HG03039 (cell line): ENCODE measurements around the gene LMF2.

ENCODE experiments used
- ATAC-seq: cut with Tn5 transposase; IDR thresholded peaks from one replicate; pipeline ENCODE4 v1.9.1; 2021; ENCODE audit warnings: mild to moderate bottlenecking, moderate library complexity; ENCODE audit not compliant: unreplicated experiment

LMF2 gene

GRCh38 chr22:50483977-50484853 lies 23.3 kb downstream of the LMF2 start:
- no peak for ATAC-seq

DNA sequence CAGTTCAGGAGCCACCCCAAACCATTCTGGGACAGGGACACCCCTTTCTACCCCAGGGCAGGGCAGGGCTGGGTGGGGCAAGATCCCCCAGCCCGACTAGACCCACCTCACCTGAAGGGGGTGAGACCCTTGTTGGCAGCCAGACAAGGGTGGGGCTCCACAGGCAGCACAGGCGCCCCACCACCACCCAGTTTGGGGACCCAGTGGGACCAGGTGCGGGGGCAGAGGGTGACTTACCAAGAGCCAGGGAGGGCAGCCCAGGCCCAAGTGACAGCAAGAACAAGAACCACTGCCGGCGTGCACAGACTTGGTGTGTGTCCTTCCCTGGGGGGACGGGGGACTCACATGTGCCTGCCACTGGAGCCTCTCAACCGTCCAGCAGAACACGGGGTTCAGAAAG lies 23.9 kb downstream of the LMF2 start:
- ATAC-seq, result no peak

- ATAC-seq, result no peak
Observed at GRCh38 chr22:50483106-50483505, 24.4 kb downstream of the LMF2 start.

DNA sequence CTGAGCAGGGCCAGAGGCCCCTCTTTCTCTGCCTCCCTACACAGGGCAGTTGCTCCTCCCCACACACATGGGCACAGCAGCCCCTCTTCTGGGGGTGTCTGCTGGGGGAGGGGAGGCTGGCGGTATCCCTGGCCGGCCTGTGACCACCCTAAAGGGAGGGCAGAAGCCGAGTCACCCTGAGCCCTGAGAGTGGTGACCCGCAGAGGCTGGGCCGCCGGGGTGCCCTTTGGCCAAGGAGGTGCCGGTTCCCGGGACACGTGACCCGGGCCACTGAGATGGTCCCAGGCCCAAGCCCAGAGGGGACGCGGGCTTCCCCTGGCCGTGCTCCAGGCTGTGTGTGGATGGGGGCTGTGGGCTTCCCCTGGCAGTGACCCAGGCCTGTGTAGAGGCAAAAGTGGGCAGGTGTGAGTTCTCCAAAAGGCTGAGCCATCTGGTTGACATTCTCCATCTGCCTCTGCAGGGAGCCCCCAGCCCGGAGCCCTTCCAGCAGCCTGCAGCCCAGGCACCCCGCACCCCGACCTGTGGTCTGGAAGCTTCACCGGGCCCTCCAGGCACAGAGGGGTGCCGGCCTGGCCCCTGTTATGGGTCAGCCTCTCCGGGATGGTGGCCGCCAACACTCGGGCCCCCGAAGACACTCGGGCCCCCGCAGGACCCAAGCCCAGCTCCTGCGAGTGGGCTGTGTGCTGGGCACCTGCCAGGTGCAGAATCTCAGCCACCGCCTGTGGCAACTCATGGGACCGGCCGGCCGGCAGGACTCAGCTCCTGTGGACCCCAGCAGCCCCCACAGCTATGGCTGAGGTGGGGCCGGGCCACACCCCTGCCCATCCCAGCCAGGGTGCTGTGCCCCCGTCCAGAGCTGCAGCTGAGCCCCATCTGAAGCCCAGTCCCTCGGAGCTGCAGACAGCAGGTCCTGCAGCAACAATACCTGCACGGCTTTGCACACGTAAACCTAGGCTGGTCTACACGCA lies 25.1 kb downstream of the LMF2 start:
- no peak for ATAC-seq

GRCh38 chr22:50481440-50482106 lies 25.9 kb downstream of the LMF2 start, which contains the start of gene ADM2:
TSS of gene ADM2 (plus strand) at chr22:50481543. CDS start at chr22:50481848, 305 bp downstream.
- ATAC-seq, result no peak

GRCh38 chr22:50481045-50481439 lies 26.5 kb downstream of the LMF2 start:
- ATAC-seq, result no peak

GRCh38 chr22:50479721-50480120 lies 27.8 kb downstream of the LMF2 start:
- no peak for ATAC-seq

GRCh38 chr22:50477923-50478322 lies 29.6 kb downstream of the LMF2 start:
- no peak for ATAC-seq

- no peak for ATAC-seq
Observed at GRCh38 chr22:50476868-50477267, 30.6 kb downstream of the LMF2 start.

DNA sequence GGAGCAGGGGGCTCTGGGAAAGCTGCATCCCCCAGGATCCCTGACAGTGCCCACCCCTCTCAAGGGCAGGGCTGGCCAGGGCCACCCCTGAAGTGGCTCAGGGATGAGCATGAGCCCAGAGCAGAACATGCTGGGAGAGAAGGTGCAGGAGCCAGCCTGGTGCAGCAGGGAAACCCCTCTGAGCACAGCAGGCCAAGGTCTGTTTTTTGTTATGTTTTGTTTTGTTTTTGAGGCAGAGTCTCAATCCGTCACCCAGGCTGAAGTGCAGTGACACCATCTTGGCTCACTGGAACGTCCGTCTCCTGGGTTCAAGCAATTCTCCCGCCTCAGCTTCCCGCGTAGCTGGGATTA lies 31.9 kb downstream of the LMF2 start:
- ATAC-seq, result no peak

DNA sequence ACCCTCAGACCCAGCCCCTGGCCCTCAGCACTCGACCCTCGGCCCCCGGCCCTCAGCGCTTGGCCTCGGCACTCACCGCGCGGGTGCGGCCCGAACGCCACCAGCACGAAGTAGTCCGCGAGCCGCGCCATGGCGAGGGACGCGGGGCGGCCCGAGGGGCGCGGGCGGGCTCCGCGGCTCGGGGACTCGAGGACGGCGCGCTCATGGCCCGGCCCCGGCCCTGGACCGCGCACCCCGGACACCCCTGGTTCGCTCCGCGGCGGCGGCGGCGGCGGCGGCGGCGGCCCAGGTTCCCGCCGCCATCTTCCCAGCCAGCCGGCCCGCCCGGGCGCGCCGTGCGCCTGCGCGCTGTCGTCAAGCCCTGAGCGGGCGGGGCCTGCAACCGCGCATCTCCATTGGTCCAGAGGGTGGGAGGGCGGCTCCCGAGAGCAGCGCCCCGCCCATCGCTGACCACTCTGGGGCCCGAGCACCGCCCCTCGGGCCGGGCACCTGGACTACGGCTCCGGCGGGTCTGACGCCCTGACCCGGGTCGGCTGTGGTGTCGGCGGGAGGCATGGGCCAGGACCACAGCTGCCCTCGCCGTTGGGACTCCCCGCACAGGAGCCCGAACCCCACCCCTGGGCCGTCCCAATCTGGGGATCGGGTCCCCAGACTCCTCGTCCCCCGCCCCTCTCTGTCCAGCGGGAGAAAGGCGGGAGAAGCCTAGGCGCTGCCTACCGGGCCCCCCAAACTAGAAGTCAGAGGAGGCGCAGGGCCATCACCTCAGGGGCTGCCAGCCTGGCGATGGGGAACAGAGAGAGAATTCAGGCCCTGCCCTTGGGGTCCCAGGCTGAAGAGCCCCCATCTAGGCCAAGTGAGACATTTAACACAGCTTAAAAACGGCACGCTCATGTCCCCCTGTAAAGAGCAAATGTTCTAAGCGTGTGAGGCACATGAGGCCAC lies 32.5 kb downstream of the LMF2 start, which contains the start of gene SBF1:
TSS of gene SBF1 (minus strand) at position 326 of the 942 bp plus-strand sequence. CDS start at position 131, 195 bp downstream.
- ATAC-seq, result peak; percentile 68

DNA sequence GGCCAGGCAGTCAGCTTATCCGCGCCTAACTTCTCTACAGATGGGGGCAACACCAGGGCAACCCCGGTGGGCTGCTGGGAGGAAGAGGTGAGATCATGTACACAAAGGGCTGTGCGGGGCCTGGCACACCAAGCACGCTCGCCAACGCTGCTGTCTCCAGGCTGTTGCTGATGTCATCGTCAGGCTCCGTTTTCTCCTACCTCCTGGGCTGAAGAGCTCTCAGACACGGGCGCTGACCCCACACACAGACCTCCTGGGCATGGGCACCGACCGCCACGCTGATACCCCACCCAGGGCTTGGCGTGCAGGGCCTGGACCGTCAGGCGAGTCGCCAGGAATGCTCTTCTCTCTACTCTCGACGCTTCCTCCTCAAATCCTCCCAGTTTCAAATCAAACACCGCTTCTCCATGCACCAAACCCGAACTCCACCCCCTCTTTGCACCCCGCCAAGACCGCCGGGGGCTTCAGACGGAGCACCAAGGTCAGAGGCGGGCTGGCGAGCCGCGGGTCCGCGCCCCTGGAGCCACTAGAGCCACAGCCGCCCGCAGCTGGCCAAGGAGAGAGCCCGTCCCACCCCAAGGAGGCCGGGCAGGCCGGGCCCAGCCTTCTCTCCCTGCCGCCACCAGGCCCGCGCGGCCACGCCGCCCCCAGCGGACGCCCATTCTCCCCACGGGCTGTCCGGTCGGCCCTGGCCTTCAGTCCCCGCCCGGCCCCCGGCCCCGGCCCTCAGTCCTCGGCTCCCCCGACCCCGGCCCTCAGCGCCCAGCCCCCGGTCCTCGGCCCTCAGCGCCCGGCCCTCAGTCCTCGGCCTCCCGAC lies 33.4 kb downstream of the LMF2 start:
- ATAC-seq, result no peak

DNA sequence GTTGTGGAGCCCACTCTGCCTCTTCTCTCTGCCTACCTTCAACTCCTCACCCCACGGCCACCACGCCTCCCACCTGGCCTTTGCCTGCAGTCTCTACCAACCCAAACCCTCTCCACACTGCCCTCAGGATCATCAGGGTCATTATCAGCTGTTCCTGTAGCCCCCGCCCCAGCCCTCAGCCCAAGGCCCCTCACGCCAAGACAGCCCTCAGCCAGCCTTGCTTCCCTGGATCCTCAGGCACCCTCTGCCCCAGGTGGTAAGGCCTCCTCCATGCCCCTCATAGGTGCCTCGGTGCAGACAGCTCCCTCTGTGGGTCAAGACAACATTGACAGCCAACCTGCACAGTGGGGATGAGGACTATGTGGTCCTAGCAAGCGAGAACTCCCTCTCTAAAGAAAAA lies 34.4 kb downstream of the LMF2 start:
- ATAC-seq, result no peak

GRCh38 chr22:50471962-50472361 lies 35.5 kb downstream of the LMF2 start:
- ATAC-seq, result no peak

DNA sequence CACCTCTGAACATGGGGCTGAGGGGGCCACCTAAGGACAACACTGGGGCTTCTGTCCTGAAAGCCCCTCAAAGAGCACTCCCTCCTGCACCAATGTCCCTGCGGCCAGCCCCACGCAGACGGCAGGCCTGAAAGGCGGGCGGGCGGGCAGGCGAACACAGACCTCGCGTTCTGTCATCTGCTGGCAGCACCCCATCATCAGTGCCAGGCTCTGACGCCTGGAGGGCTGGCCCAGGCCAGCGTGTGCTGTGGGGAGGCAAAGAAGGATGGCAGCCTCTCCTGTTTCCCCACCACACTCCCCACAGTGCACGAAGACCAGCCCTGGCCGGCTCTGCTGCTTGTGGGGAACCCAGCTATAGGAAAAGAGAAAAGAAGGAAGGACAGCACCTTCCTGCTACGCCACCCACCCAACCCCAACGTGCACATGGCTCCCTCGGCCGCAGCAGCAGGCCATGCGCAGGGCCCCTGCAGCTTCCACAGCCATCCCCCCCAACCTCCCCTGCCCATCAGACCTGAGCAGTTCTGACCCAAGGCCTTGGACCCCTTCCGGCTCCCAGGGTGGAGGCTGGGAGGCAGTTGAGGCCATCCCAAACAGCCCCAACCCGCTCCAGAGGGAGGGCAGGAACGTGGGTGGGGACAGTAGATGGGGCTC lies 36.2 kb downstream of the LMF2 start:
- no peak for ATAC-seq

DNA sequence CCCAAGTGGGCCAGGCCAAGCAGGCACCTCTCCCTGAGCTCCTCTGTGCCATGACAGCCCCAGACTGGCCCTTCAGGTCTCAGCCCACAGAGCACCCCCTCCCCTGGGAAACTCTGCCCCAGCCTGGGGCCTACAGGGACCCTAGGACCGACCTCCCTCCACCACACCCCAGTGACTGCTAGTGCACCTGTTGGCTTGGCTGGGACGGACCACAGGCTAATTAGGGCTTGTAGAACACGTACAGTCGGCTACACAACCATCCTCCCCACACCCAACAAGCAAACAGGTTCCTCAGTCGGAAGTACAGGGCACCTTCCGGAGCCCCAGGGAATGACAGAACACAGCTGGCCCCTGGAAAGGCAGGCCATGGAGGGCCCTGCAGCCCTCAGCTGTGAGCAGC lies 37.0 kb downstream of the LMF2 start:
- ATAC-seq, result no peak

DNA sequence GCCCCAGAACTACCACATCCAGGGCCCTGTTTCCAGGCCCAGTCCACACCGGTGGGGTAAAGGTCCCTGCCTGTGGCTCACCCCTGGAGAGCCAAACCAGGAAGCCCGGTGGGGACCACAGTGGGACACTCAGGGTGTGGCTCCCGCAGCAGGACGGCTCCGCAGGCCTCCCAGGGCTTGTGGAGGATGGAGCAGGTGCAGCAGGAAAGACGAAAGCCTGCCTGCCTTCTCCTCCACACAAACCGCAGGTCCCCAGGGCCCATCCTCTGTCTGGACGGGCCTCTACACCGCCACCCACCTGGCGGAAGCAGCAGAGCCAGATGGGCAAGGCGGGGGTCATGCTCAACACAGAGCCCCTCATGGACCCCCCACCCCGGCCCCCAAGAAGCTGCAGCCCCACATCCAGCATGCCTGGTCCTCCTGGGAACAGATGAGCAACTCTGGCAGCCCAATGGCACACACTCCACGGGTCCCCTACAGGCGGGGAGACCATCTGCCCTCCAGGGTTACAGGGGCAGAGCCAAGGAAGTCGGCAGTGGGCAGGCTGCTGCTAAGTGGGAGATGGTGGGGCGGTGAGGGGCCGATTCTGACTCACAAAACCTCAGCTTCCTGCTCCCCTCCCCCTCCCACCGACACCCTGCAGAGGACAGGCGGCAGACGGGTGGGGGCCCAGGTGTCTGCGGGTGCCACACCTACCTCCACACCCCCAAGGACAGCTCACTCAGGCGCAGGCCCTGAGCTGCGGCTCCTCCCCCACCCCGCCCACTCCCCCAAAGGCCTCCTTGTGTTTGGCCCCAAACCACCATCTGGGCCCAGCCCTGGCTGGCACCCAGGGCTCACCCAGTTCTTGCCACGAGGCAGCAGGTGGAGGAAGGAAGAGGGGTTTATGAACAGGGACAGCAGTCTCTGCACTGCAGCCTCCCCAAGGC lies 37.9 kb downstream of the LMF2 start:
- no peak for ATAC-seq

DNA sequence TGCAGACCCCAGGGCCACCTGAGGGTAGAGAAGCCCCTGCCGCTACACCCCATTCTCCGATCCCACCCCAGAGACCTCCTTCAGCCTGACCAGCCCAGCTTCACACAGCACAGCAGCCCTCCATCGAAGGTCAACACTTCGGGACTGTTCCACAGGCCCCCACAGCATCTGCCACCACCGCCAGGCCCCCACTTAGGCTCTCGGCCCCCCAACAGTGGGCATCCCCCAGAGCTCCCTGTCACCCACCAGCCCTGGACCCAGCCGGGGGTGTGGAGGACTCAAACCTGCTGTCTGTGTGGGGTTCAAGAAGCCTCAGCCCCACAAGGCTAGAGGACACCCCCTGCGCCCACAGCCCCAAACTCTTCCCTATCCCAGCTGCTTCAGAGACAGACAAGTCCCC lies 38.9 kb downstream of the LMF2 start:
- ATAC-seq, result no peak
